Natural killer cell (primary cell): ENCODE data around the gene ACOT7. TPM values are rescaled to one million over a fixed set of nuclear protein-coding genes. Genes with fewer than 3 reads are reported as not detected.

ENCODE experiments used
- ATAC-seq, 3 donors: fragments of 150-1000 bp in 2 of 3; fragments of 200-7000 bp in 1 of 3; cut with Tn5 transposase; 1 replicate in 1 of 3; 2 replicates in 2 of 3; pipeline ENCODE4 v1.10.0; 2021; ENCODE audit warnings: mild to moderate bottlenecking in 2 of 3, moderate library complexity in 2 of 3
- DNase-seq, 2 donors: peaks; one replicate each; pipeline versions ENCODE4 v3.0.0 to v3.0.0-alpha.2; 2013 to 2021; ENCODE audit warnings: mixed read lengths in 1 of 2
- H3K27ac ChIP-seq: one replicate; pipeline ENCODE4 v1.5.1; 2013; ENCODE audit warnings: mild to moderate bottlenecking, low read length
- H3K27me3 ChIP-seq: one replicate; pipeline ENCODE4 v1.6.1; 2013; ENCODE audit warnings: low read length; ENCODE audit not compliant: control insufficient read depth, insufficient read depth
- H3K36me3 ChIP-seq: one replicate; pipeline ENCODE4 v1.6.1; 2013; ENCODE audit warnings: low read length; ENCODE audit not compliant: control insufficient read depth, insufficient read depth
- H3K4me1 ChIP-seq: one replicate; pipeline ENCODE4 v1.6.1; 2013; ENCODE audit warnings: low read length; ENCODE audit not compliant: control insufficient read depth, insufficient read depth
- H3K4me3 ChIP-seq: one replicate; pipeline ENCODE4 v1.5.1; 2013; ENCODE audit warnings: low read length
- H3K9me3 ChIP-seq: one replicate; pipeline ENCODE4 v1.6.1; 2013; ENCODE audit warnings: low read length; ENCODE audit not compliant: control insufficient read depth, insufficient read depth
- H3K27ac Mint-ChIP-seq, 2 donors: one replicate each; pipeline ENCODE4 v1.8.0; 2022; ENCODE audit warnings: mild to moderate bottlenecking in 2 of 2, mixed read lengths in 2 of 2, moderate library complexity in 1 of 2
- H3K27me3 Mint-ChIP-seq, 2 donors: one replicate each; pipeline ENCODE4 v1.8.0; 2022; ENCODE audit warnings: low read depth in 2 of 2, mixed read lengths in 2 of 2
- H3K36me3 Mint-ChIP-seq: one replicate; pipeline ENCODE4 v1.8.0; 2022; ENCODE audit warnings: mixed read lengths
- H3K4me1 Mint-ChIP-seq, 2 donors: one replicate each; pipeline ENCODE4 v1.8.0; 2022; ENCODE audit warnings: mixed read lengths in 2 of 2
- H3K4me3 Mint-ChIP-seq: one replicate; pipeline ENCODE4 v1.8.0; 2022; ENCODE audit warnings: mild to moderate bottlenecking, moderate library complexity, mixed read lengths
- H3K9me3 Mint-ChIP-seq, 2 donors: one replicate each; pipeline ENCODE4 v1.8.0; 2022; ENCODE audit warnings: mixed read lengths in 2 of 2
- WGBS: methylation state at CpG from one replicate; pipeline ENCODE4 v1.1.7; 2013; ENCODE audit warnings: missing lambda C conversion rate; ENCODE audit not compliant: insufficient coverage; 5-methylcytosine and 5-hydroxymethylcytosine counted together
- intact Hi-C: fragments of 100-400 bp; cut with micrococcal nuclease; formaldehyde crosslinking; loops from one replicate; pipeline ENCODE4 v1.14.2; 2022
- total RNA-seq, 4 donors: library from RNA; stranded (reverse); fragments of 120-200 nt in 1 of 4; gene quantifications; one replicate each; pipeline versions ENCODE4 v1.2.3 to v1.2.4, GENCODE V29; 2013 to 2022
- TF ChIP-seq, protein P1 (sequence below): fragments of 200-600 bp; IDR thresholded peaks from one replicate; pipeline ENCODE4 v1.8.0; 2022; ENCODE audit warnings: antibody characterized with exemption

The ACOT7 gene
- total RNA-seq, 3 donors from 2014 or later (not counting 1 experiment from before 2014, with no cell fraction given): 11.5 to 16.9 (median 15.4) TPM

- peaks cover 21% of the 10 kb centered on the region for H3K4me1 ChIP-seq
- Mint-ChIP-seq H3K27me3 (no peaks in the 10 kb centered on the region), H3K4me3 (no peak overlapping the region), H3K36me3 (no peaks in the 10 kb centered on the region), H3K4me1 (peaks cover 0 to 11% of the 10 kb centered on the region in 2 donors), H3K27ac (no peak overlapping the region), H3K9me3 (no peaks in the 10 kb centered on the region)
- TF ChIP-seq, protein P1, sequence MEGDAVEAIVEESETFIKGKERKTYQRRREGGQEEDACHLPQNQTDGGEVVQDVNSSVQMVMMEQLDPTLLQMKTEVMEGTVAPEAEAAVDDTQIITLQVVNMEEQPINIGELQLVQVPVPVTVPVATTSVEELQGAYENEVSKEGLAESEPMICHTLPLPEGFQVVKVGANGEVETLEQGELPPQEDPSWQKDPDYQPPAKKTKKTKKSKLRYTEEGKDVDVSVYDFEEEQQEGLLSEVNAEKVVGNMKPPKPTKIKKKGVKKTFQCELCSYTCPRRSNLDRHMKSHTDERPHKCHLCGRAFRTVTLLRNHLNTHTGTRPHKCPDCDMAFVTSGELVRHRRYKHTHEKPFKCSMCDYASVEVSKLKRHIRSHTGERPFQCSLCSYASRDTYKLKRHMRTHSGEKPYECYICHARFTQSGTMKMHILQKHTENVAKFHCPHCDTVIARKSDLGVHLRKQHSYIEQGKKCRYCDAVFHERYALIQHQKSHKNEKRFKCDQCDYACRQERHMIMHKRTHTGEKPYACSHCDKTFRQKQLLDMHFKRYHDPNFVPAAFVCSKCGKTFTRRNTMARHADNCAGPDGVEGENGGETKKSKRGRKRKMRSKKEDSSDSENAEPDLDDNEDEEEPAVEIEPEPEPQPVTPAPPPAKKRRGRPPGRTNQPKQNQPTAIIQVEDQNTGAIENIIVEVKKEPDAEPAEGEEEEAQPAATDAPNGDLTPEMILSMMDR: no peak
- WGBS: 89% methylated on average over 25 of the region's 25 CpGs
- H3K27me3 ChIP-seq: peaks cover 2% of the 10 kb centered on the region
- H3K9me3 ChIP-seq: no peaks in the 10 kb centered on the region
- no peak overlapping the region for H3K27ac ChIP-seq
- no peak overlapping the region for H3K4me3 ChIP-seq
- H3K36me3 ChIP-seq: no peaks in the 10 kb centered on the region
- ATAC-seq (no peak), DNase-seq (no peak)
- intact Hi-C loops: no loop called here
These were observed 130.8 kb downstream of the ACOT7 start for GRCh38 chr1:6262555-6263420.

DNA sequence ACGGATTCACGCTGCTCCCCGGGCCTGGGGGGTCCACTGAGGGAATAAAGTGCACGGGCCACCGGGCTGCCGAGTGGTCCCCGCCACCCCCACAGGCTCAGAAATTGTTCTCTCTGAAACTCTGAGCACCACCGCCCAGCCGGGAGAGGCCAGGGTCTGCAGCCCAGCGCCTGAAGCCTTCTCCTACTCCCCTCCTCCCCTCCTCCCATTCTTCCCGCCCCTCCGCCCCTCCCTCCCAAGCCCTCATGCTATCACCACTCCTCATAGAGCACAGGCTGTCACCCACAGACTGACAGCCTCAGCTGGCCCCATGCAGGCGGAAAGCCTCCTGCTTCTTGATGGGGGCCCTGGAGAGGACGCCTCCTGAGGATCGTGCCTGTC is 132.0 kb downstream of the ACOT7 start:
- TF ChIP-seq, protein P1: no peak
- intact Hi-C loops: no loop called here
- no peaks in the 10 kb centered on the region for H3K9me3 ChIP-seq
- peak in 1 of 2 donors; percentile 18 for DNase-seq
- Mint-ChIP-seq H3K9me3 (no peaks in the 10 kb centered on the region), H3K27ac (no peak overlapping the region), H3K27me3 (no peaks in the 10 kb centered on the region), H3K4me1 (peaks cover 0 to 11% of the 10 kb centered on the region in 2 donors), H3K4me3 (peak overlapping the region; percentile 76), H3K36me3 (no peaks in the 10 kb centered on the region)
- ATAC-seq: no peak
- H3K4me3 ChIP-seq: no peak overlapping the region
- no peak overlapping the region for H3K27ac ChIP-seq
- H3K36me3 ChIP-seq: no peaks in the 10 kb centered on the region
- H3K4me1 ChIP-seq: peaks cover 21% of the 10 kb centered on the region
- 14% methylated on average over 15 of the region's 15 CpGs for WGBS
- peaks cover 2% of the 10 kb centered on the region for H3K27me3 ChIP-seq

- Mint-ChIP-seq H3K4me1 (peaks cover 0 to 11% of the 10 kb centered on the region in 2 donors), H3K9me3 (no peaks in the 10 kb centered on the region), H3K36me3 (no peaks in the 10 kb centered on the region), H3K4me3 (peak within 1 kb of the TSS; percentile 76), H3K27me3 (no peaks in the 10 kb centered on the region), H3K27ac (peak within 1 kb of the TSS in 1 of 2 donors; percentile 54)
- intact Hi-C loops: loop anchor here (1.0 kb wide), 1 partner anchor 33 kb away; no protein-coding TSS in a partner anchor
- TF ChIP-seq, protein P1: no peak
- peaks cover 2% of the 10 kb centered on the region for H3K27me3 ChIP-seq
- ATAC-seq (peak; percentile 62 to 71 (median 70)), DNase-seq (peak; percentile 50 to 67)
- H3K4me3 ChIP-seq: peak within 1 kb of the TSS; percentile 53
- H3K36me3 ChIP-seq: no peaks in the 10 kb centered on the region
- WGBS: 1% methylated on average over 78 of the region's 78 CpGs
- peaks cover 21% of the 10 kb centered on the region for H3K4me1 ChIP-seq
- no peaks in the 10 kb centered on the region for H3K9me3 ChIP-seq
- H3K27ac ChIP-seq: no peak within 1 kb of the TSS
These were observed 132.5 kb downstream of the ACOT7 start, which contains the start of gene GPR153 for GRCh38 chr1:6260961-6261614. Gene GPR153 (minus strand): TSS chr1:6261098. CDS start chr1:6254905, 6,193 bp downstream.
